GM12892 (cell line): ENCODE measurements around the gene HSD17B4.

Experiments
- POLR2AphosphoS5 ChIP-seq: IDR thresholded peaks from 2 replicates; pipeline ENCODE4 v1.6.1; 2011; ENCODE audit warnings: low read depth, low read length, control low read depth
- TAF1 ChIP-seq: IDR thresholded peaks from 2 replicates; pipeline ENCODE4 v1.6.1; 2011; ENCODE audit warnings: low read depth, mild to moderate bottlenecking, control low read depth, low read length, borderline replicate concordance

GRCh38 chr5:119458911-119459632 is 6.8 kb downstream of the HSD17B4 start:
- no peak for TF ChIP-seq POLR2AphosphoS5
- TF ChIP-seq TAF1, result no peak
